ENCODE results near the gene PID1.
"Not testable (repeated sequence)": the region's sequence is repeated elsewhere in the genome, so short reads cannot be mapped to it uniquely, and the experiment has no call there.

Gene PID1

DNA sequence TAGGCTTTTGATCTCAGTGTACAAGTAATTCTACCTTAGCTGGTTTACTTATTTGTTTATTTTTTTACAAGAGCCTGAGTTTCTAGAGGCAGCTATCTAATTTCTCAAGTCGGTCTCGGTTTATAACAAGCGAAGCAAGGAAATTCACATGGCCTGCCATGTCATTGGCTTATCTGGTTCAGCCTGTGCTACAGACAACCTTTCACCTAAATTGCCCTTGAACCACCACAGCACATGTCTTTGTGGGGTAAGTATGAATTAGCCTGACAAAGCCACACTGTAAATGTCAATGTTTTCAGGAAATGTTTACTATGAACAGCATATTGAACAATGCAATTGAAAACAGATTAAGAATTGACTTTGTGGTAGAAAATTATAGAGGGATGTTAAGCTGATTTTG, 167.1 kb downstream of the PID1 start:
- no peak for DNase-seq

- no peak for DNase-seq
Measured at GRCh38 chr2:229101314-229101713, 169.8 kb downstream of the PID1 start.

GRCh38 chr2:229099231-229099630, 171.9 kb downstream of the PID1 start:
- no peak for DNase-seq

DNA sequence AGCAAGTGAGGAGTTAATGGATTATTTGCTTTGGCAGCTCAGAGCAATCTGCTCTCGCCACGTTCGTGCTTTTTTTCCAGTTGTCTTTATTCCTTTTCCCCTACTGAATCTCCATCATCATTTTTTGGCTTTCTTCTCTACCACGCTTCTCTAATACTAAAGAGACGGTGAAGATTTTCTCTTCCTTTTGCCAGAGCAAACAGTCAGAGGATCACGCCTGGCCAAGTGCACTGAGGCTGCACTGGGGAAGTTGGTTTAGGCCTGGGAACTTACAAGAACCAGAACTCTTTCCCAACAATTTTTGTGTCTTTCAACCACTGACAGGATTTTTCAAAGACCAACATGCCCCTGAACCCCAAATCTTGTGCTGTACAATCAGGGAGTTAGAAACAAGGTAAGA, 172.3 kb downstream of the PID1 start:
- no peak for DNase-seq

GRCh38 chr2:229096409-229097066, 174.5 kb downstream of the PID1 start:
- no peak for DNase-seq

DNA sequence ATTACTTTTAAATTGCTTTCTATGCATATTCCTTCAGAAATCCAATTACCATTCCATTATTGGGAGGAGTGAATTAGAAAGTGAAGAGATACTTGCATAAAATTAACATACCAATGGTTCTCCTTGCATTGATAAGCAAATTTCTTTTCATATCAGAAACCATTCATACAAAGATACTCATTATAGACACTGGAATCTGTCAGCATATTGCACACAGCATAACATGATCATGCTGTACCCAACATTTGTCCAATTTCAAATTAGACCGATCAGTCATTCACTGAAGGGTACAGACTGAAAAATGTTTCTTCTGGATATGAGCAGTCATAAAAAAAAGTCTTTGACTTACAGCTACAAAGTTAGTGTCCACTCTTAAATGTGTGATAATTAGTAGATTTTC, 175.6 kb downstream of the PID1 start:
- no peak for DNase-seq

DNA sequence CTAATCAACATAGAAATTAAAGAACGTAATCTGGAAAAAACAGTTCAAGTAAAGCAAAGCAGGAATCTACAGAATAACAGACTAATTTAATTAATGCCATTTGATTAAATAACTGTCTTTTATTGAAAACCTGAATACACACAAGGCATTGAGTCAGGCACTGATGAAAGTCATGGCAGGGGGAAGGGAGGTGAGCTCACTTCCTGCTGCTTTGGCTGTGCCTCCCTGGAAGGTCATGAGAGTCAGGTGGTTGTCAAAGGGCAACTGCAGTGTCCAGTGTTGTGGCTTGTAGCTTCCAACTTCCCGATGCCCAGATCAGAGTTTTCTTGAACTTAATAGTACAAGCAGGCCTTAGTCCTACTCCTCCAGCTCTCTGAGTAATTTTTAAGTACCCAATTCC, 180.9 kb downstream of the PID1 start:
- DNase-seq: no peak

DNA sequence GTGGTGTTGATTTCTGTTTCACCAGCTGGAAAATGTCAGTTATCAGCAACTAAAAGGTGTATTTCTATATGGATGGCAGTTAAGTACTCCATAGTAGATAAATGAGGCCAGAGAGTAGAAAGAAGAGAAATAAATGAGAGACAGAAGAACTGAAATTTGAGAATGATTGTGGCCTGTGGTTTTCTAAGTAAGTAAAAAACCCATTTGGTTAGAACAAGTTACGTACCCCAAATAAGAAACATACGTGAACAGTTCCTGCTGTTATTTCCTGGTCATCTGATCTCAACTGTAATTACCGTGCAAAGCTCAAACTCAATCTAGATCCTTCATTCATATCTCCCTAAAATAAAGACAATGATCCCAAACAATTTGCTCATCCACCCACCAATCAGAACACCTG, 181.3 kb downstream of the PID1 start:
- DNase-seq: no peak

DNA sequence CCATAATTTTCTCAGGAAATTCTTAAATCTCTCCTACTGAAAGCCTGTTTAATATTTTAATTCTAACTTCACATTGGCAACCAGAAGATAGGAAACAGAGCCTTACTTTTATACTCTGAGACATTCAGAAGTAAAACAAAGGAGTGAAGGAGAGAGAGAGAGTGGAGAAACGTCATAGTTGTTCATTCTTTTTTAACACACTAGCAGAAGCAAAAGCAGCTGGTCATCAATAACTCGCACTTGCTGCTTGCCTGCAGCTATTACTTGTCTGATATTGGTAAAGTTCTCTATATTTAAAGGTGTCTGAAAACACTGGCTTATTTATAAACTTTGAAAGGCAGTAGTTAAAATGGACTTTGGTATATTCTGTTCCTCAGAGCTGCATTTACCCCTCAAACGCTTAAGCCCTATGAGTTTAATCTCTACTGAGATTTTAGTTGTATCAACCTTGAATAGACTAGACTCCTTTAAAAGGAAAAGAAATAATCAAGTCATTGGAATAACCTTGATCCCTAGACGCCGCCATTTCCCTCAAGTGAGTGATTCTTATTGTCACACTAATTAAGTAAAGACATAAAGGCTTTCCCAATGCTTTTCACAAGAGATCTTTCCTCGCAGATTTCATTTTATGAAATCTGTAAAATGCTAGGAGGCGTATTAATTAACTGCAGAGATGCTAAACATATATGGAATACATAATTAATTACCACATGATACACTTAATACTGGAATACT, 182.0 kb downstream of the PID1 start:
- no peak for DNase-seq

- no peak for DNase-seq
Measured at GRCh38 chr2:229088517-229088913, 182.6 kb downstream of the PID1 start.

DNA sequence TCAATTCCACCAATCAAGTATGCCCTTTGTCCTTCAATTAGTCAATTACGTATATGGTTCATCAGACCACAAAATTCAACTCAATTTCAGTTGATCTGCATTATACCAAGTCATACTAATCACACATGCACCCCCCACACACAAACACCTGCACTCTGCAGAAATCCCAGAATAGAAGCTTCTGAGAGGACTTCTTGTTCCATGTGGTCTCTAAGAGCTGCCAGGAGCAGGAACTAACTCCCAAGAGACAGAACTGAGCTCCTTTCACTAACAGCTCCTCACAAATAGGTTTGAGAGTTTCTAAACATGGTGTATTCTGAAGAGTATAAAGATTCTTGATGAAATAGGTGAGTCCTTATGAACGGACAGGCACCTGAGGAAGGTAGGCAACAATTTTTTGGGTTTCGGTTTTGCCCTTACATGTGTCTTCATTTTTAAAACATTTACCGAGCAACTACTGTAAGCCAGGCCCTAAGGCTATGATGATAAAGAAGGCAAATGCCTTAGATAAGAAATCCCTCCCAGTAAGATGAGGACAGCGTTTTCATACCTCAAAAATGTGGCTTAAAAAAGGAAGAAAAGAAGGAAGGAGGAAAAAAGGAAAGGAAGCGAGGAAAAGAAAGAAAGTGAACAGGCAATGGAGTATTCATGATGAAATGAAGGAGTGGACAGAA, 183.1 kb downstream of the PID1 start:
- DNase-seq: no peak

DNA sequence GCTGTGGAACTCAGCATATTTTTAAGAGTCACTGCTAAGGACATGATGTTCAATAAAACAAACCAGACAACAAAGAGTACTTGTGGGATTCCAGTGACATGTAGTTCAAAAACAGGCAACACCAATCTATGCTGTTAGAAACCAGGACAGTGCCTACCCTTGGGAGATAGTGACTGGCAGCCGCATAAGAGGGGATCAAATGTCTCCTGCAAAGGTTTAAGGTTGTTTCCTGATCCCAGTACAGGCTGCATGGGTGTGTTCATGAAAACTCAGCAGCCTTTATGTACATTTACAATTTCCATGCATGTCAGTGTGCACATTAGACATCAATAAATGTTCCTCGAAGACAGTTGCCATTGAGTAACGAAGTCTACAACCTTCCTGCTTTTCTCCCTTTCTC, 183.8 kb downstream of the PID1 start:
- no peak for DNase-seq

DNA sequence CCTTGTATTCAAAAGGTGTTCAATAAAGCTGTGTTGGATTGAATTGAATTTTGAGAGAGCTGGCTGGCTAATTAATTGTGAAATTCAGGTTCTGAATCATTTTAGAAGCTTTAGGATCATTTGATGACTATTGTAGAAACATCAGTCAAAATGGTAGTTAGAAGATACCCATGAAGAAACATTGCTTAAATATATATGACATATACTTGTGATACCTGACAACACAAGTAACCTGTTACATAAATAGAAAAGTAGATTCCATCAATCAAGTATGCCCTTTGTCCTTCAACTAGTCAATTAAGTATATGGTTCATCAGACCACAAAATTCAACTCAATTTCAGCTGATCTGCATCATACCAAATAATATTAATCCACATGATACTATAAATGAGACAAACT, 185.6 kb downstream of the PID1 start:
- no peak for DNase-seq

DNA sequence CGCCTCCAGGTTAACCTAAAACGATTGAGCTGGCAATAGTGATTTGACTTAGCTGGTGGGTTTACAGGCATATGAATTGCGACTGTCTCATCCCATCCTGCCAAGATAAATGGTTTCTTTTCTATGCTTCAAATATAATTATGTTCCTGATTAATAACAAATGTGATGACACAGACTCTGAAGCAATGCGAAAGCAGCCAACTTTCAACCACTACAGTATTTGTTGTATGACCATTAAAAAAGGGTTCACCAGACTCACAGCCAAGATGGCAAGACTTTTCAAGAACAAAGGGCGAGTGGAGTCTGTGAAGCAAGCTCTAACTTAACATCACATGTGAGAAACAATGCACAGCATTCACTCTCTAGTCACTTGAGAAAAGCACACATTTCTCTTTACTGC, 186.6 kb downstream of the PID1 start:
- no peak for DNase-seq

DNA sequence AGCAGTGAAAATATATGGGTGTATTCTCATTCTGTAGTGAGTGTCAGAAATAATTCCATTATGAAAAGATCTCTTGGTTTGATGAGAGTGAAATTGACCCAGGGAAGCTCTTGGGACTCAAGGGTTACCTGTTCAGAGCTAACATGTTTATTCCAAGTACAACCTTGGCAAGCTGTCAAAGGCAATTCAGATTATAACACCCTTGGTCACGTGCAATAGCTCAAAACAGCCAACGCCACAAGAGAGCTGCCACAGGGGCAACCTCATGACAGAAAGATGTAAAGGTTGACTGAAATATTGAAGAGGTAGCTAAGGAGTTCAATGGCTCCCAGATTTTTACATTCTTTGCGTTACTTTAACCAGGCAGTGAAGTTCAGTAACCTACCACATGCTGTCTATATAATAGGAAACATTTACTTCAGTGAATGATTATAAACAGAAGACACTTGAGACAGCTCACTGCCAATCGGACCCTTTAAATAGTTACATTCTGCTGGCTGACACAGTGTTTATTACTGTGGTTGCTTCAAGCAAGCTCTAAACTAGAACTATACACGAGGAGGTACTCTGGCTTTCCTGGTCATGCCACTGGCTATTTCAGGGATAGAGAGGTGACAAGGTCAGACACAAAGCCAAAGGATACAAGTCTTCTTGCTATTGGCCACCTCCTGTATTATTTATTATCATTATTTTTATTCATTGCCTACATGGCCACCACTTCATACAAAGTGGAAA, 187.3 kb downstream of the PID1 start:
- peak; percentile 54 for DNase-seq

DNA sequence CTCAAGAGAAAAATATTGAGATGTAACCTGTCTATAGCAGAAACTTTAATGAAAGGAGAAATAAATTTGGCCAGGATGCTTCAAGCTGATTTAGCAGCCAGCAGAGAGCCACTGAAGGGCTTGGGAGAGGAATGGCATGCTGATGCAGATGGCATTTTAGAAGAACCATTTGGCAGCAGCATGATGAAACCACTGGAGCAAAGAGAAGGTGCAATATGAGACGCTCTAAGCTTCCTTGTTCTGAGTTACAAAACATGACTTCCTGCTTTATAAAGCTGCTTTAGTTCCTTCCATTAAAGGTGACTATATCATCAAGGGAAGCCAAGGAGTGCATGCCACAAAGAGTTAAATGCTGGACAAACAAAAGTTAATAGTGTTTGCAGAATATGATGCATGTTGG, 189.7 kb downstream of the PID1 start:
- DNase-seq: no peak

DNA sequence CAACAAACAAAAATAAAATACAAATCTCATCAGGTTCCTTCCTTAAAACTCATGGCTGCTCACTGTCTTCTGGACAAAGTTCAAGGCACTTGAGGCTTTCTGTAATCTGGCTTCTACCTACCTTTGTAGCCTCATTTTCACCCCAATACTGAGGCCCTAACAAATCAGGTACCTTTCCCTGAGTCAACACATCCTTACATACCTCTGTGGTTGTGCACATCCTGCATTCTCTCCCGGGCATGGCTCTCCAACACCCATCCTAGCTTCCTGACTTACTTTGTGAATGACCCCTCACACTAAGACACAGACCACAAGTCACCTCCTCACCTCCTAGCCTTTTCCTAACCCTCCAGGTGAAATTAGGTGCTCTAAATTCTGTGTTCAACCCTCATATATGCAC, 190.9 kb downstream of the PID1 start:
- no peak for DNase-seq

DNA sequence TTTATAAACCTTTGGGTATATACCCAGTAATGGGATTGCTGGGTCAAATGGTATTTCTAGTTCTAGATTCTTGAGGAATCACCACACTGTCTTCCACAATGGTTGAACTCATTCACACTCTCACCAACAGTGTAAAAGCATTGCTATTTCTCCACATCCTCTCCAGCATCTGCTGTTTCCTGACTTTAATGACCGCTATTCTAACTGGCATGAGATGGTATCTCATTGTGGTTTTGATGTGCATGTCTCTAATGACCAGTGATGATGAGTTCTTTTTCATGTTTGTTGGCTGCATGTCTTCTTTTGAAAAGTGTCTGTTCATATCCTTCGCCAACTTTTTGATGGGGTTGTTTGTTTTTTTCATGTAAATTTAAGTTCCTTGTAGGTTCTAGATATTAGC, 194.2 kb downstream of the PID1 start:
- not testable (repeated sequence) for DNase-seq

DNA sequence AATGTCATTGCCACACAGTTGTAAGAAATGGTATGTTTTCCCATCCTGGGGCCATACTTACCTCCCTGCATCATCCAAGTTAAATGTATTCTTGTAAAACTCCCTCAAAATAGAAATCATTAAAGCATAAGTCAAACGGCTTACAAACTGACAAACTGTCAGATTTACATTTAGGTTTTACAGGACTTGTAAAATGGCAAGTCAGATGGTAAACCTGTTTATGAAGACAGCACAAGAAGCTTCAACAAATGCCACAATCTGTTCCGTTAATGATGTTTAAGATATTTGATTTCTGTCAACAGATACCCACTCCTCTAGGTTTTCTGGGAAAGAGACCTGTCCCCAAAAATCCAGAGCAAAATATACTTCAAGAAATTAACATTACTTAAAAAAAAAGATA, 197.2 kb downstream of the PID1 start:
- DNase-seq: no peak

DNA sequence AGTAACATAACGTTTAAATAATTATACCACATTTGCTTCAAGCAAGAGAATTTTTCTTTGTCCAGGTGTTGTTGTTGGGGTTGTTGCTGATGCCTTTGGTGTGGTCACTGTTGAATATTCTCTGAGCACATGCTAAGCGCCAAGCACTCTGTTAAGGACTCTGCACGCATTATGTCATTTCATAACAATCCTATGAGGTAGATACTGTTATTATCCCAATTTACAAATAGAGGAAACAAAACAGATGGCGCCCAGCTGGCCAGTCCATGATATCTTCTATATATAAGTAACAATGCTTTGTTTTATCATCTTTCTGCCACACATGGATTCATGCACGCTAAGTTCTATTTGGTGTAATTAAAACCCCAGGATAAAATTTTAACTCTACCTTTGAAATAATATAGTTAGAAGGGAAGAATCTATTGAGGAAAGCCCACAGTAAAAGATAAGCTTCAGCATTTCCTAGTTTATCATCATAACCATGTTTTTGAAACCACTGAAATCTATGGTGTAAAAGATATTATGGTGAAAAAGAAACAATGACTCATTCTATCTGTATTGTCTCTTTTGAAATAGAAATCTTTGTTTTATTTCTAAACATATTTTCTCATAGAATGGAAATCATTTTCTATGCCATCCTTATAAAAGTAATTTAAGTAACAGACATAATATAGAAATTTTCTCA, 199.7 kb downstream of the PID1 start:
- no peak for DNase-seq

DNA sequence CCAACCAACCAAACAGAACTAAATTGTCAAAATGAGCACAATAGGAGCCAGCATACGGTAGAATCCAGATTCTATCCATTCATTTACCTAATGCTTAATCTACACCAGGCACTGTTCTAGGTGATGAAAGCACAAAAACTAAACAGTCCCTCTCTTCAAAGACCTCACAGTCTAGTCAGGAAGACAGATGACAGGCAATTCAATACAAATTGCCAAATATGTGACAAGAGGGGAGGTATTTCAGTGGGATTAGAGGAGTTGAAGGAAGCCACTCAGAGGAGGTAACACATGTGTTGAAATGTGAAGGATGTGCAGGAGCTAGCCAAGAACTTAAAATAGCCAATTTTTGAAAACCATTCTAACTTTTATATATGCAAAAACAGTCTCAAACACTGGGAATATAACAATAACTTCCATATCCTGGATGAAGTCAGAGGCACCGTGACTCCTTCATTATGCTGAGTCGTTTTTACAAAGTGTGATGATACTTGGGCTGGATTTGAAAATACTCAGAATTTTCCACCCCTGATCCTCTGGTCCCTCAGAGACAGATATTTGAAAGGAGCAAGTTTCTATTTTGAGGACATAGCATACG, 204.9 kb downstream of the PID1 start:
- no peak for DNase-seq

- DNase-seq: no peak
Measured at GRCh38 chr2:229064749-229065148, 206.3 kb downstream of the PID1 start.

GRCh38 chr2:229060147-229060546, 210.9 kb downstream of the PID1 start:
- DNase-seq: no peak
